Dedifferentiated amniotic fluid mesenchymal stem cell (primary cell): ENCODE results near the gene CYP3A4.
"Not testable (repeated sequence)": the region's sequence is repeated elsewhere in the genome, so short reads cannot be mapped to it uniquely, and the experiment has no call there.

Experiments
- DNase-seq: peaks from one replicate; pipeline ENCODE4 v3.0.0-alpha.2; 2016; ENCODE audit errors: extremely low spot score

CYP3A4 gene

GRCh38 chr7:99784007-99784406, at the start of gene CYP3A4:
CYP3A4 (minus strand) TSS chr7:99784184; CDS start chr7:99784081, 103 bp downstream.
- no peak for DNase-seq

GRCh38 chr7:99833289-99833877, 49.4 kb upstream of the CYP3A4 start:
- DNase-seq, result no peak

GRCh38 chr7:99831595-99831994, 47.6 kb upstream of the CYP3A4 start:
- DNase-seq, result no peak

GRCh38 chr7:99829524-99830160, 45.7 kb upstream of the CYP3A4 start:
- no peak for DNase-seq

- no peak for DNase-seq
Measured at GRCh38 chr7:99828811-99829210, 44.8 kb upstream of the CYP3A4 start.

- no peak for DNase-seq
Measured at GRCh38 chr7:99827040-99827778, 43.2 kb upstream of the CYP3A4 start.

- no peak for DNase-seq
Measured at GRCh38 chr7:99825873-99826272, 41.9 kb upstream of the CYP3A4 start.

GRCh38 chr7:99825452-99825851, 41.5 kb upstream of the CYP3A4 start:
- DNase-seq, result no peak

- no peak for DNase-seq
Measured at GRCh38 chr7:99824091-99824490, 40.1 kb upstream of the CYP3A4 start.

GRCh38 chr7:99822731-99823718, 39.0 kb upstream of the CYP3A4 start:
- no peak for DNase-seq

- no peak for DNase-seq
Measured at GRCh38 chr7:99820408-99821027, 36.5 kb upstream of the CYP3A4 start.

- no peak for DNase-seq
Measured at GRCh38 chr7:99808766-99809165, 24.8 kb upstream of the CYP3A4 start.

GRCh38 chr7:99806839-99807478, 23.0 kb upstream of the CYP3A4 start:
- no peak for DNase-seq

- no peak for DNase-seq
Measured at GRCh38 chr7:99805641-99806040, 21.7 kb upstream of the CYP3A4 start.

- DNase-seq, result not testable (repeated sequence)
Measured at GRCh38 chr7:99803118-99803517, 19.1 kb upstream of the CYP3A4 start.

- not testable (repeated sequence) for DNase-seq
Measured at GRCh38 chr7:99801407-99801806, 17.4 kb upstream of the CYP3A4 start.

- DNase-seq, result no peak
Measured at GRCh38 chr7:99798972-99799371, 15.0 kb upstream of the CYP3A4 start.

GRCh38 chr7:99795864-99796263, 11.9 kb upstream of the CYP3A4 start:
- not testable (repeated sequence) for DNase-seq

- DNase-seq, result no peak
Measured at GRCh38 chr7:99794585-99795502, 10.9 kb upstream of the CYP3A4 start.

- no peak for DNase-seq
Measured at GRCh38 chr7:99793443-99793842, 9.5 kb upstream of the CYP3A4 start.
